NCI-H510A treated with DMSO at 0.1 percent for 48 hours (cell line): ENCODE measurements around the gene FAM83E.
A peak's percentile ranks its signal among the peaks of the same experiment; 100 is the strongest.

Experiments used
- DNase-seq: peaks from one replicate; lab custom pipeline; 2025; lab: John Stamatoyannopoulos, UW

FAM83E gene

DNA sequence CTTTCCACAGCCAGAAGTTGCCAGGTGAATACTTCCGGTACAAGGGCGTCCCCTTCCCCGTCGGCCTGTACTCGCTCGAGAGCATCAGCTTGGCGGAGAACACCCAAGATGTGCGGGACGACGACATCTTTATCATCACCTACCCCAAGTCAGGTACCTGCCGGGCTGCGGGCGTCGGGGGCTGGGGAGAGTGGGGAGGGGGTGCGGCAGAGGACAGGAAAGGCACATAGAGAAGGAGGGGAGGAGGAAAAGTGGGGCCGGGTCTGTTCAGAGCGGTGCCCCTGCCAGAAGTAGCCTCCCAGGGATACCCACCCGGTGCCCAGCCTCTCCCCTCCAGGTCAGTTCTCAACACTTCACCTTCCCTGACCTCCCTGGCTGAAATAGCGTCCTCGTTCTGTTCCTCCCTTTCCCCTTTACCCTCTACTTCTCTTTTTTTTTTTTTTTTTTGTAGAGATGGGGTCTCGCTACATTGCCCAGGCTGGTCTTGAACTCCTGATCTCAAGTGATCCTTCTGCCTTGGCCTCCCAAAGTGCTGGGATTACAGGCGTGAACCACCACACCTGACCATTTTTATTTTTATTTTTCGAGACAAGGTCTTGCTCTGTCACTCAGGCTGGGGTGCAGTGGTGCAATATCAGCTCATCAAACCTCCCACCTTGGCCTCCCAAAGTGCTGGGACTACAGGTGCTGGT, 38.8 kb downstream of the FAM83E start:
- DNase-seq = no peak

- DNase-seq = no peak
Measured at GRCh38 chr19:48573163-48573505, 41.7 kb downstream of the FAM83E start.

- DNase-seq = peak; percentile 34
Measured at GRCh38 chr19:48571378-48572162, 43.3 kb downstream of the FAM83E start.

DNA sequence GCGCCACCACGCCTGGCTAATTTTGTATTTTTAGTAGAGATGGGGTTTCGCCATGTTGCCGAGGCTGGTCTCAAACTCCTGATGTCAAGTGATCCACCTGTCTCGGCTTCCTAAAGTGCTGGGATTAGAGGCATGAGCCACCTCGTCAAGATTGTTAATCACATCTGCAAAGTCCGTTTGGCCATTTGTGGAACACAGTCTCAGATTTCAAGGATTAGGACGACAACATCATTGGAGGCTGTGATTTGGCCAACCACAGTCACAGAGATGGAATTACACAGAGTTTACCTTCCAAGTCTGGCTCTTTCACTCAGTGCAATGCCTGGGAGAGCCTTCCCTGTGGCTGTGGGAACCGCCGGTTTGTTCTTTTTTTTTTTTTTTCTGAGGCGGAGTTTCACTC, 45.1 kb downstream of the FAM83E start:
- DNase-seq = no peak

DNA sequence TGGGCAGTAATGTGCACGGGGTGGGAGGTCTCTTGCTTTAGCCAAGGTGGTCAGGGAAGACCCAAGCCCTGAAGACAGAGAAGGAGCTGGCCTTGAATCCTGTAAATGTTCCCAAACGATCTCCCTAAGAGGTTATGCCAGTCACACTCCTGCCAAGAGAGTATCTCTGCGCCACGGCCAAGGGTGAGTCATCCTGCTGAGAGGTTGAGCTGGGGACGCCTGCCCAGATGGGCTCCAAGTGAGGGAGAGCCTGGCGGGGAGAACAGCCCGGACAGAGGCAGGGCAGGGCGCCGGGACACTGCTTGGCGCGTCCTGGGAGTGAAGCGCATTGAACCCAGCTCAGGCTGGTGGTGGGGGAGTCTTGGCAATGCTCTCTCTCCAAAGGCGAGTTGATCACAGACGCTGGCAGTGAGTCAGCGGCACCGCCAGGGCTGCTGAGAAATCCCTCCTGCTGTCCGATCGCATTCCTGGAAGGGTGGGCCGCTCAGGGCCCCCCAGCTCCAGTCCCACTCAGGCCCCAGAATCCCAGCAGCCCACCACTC, 46.5 kb downstream of the FAM83E start:
- peak; percentile 30 for DNase-seq

DNA sequence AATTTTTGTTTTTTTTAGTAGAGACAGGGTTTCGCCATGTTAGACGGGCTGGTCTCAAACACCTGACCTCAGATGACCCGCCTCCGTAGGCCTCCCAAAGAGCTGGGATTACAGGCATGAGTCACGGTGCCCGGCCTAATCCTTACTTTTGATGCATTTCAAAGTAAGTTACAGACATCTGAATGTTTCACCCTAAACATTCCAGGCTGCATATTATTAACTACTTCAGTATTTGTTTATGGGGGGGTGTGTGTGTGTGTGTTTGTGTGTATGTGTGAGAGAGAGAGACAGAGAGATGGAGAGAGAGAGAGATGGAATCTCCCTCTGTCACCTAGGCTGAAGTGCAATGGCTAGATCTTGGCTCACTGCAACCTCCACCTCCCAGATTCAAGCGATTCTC, 49.8 kb downstream of the FAM83E start:
- no peak for DNase-seq
